GM19452 (cell line): Measurements from ENCODE around the gene SLC1A5.

Experiments
- ATAC-seq: cut with Tn5 transposase; IDR thresholded peaks from one replicate; pipeline ENCODE4 v1.9.1; 2021; ENCODE audit not compliant: unreplicated experiment

The SLC1A5 gene

DNA sequence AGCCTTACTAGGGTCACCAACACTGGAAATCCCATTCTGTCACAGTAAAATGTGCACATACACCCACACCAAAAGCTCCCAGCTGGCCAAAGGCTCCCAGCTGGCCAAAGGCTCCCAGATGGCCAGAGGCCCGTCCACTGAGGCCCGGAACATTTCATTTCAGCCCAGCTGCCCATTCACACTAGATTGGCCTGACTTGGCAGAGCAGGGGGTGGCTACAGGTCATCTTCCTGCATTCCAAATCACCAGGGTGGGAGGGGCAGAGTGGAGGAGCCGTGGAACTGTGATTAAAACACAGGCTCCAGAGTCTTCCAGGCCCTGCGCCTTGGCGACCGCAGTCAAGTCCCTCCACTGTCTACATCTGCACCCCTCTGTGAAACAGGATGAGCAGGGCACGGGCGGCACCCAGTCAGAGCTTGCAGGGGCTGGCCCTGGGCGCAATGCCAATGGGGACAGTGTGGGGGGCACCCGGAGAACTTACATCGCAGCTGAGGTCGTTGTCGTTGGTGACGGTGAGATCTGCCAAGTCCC lies 61.4 kb downstream of the SLC1A5 start:
- no peak for ATAC-seq

DNA sequence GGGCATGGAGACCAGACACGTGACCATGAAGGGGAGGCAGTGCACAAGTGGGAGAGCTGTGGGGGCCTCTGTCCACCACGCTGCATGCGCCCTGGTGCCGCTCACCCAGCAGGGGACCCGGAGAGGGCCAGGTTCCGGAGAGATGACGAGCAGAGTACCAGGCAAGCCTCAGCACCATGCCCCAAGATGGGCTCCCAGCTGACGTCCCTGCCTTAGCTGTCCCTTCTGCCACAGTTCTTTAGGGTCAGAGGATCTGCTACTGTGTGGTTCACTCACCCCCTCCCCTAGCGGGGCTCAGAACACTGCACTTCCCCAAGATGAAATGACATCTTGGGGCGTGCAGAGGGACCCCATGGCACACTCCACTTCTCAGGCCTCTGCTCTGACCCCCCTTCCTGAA lies 61.8 kb downstream of the SLC1A5 start:
- ATAC-seq: no peak

DNA sequence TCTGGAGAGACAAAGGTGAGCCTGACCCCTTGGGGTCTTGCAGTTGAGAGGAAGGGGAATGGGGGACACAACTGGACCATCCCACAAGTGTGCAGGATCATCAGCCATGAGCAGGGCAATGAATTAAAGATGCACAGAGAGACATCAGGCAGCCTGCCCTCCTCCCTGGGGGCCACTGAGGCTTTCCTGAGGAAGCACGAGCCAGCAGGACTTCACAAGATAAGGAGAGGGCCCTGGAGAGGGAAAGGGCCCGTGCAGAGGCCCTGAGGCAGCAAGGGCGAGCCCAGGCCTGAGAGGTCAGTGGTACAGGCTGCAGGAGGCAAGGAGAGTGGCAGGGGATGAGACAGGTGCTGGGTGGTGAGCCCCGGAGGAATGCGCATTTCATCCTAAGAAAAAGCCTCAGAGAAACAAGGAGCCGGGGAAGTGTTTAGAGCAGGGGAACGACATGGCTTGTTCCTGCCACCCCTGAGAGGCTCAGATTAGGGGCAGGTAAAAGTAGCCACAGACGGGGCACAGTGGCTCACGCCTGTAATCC lies 62.5 kb downstream of the SLC1A5 start:
- no peak for ATAC-seq

DNA sequence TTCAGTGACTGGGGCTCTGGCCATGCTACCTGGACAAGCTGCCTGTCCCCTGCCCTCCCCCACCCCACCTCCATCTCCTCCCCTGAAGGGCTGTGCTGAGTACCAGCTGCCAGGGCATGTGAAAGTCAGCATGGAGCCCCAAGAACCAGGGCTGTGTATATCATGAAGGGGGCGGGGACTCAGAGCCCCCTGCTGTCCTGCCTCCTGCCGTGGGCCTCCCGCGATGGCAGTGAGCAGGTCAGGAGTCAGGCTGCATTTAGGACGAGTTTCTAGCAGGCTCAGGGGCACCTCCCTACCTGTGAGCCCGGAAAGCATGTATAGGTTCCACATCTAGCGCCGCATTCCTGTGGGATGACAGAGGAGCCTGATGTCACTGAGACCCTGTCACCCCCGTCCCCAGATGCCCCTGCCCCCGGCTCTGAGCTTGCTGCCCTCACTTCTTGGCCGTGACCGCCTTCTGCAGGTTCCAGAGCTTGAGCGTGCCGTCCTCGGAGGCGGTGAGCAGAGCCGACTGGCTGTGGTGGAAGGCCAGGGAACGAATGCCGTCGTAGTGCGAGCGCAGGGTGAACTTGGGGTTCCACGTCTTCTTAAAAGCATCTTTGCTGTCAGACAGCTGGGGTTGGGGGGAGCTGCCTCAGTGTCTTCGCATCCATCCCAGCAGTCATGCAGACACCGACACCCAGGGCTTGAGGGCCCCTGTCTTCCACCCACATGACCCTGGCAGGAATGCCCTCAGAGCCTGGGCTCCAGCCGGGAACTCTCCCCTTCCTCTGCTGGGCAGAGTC lies 63.2 kb downstream of the SLC1A5 start:
- no peak for ATAC-seq
